ENCODE results near the gene FLCN.
"Not testable (repeated sequence)": the region's sequence is repeated elsewhere in the genome, so short reads cannot be mapped to it uniquely, and the experiment has no call there.

The FLCN gene

GRCh38 chr17:17237026-17237799 is at the start of gene FLCN:
TSS of gene FLCN (minus strand) at chr17:17237168. CDS start at chr17:17228137, 9,031 bp downstream.
- peak; percentile 75 for DNase-seq

GRCh38 chr17:17285951-17286350 is 49.0 kb upstream of the FLCN start:
- DNase-seq, result no peak

GRCh38 chr17:17280613-17281549 is 43.9 kb upstream of the FLCN start, which contains the start of gene COPS3:
TSS of gene COPS3 (minus strand) at chr17:17281246. CDS start at chr17:17281186, 60 bp downstream.
- peak; percentile 92 for DNase-seq

- DNase-seq, result no peak
Measured at GRCh38 chr17:17279316-17279715, 42.3 kb upstream of the FLCN start.

- DNase-seq, result not testable (repeated sequence)
Measured at GRCh38 chr17:17277431-17277830, 40.5 kb upstream of the FLCN start.

- no peak for DNase-seq
Measured at GRCh38 chr17:17275971-17276370, 39.0 kb upstream of the FLCN start.

GRCh38 chr17:17269926-17270773 is 33.2 kb upstream of the FLCN start:
- no peak for DNase-seq

- no peak for DNase-seq
Measured at GRCh38 chr17:17264430-17264829, 27.5 kb upstream of the FLCN start.

GRCh38 chr17:17258998-17259397 is 22.0 kb upstream of the FLCN start:
- DNase-seq, result no peak

GRCh38 chr17:17258011-17258410 is 21.0 kb upstream of the FLCN start:
- DNase-seq, result no peak

GRCh38 chr17:17256316-17256715 is 19.3 kb upstream of the FLCN start:
- DNase-seq, result no peak

GRCh38 chr17:17255689-17256088 is 18.7 kb upstream of the FLCN start:
- DNase-seq, result not testable (repeated sequence)

- no peak for DNase-seq
Measured at GRCh38 chr17:17254036-17254435, 17.1 kb upstream of the FLCN start.

GRCh38 chr17:17253406-17253805 is 16.4 kb upstream of the FLCN start:
- DNase-seq, result no peak

GRCh38 chr17:17252149-17252661 is 15.2 kb upstream of the FLCN start:
- no peak for DNase-seq

GRCh38 chr17:17246879-17247278 is 9.9 kb upstream of the FLCN start:
- no peak for DNase-seq

GRCh38 chr17:17243163-17243562 is 6.2 kb upstream of the FLCN start:
- DNase-seq, result no peak

- no peak for DNase-seq
Measured at GRCh38 chr17:17242246-17242645, 5.3 kb upstream of the FLCN start.

- no peak for DNase-seq
Measured at GRCh38 chr17:17241656-17242055, 4.7 kb upstream of the FLCN start.

- no peak for DNase-seq
Measured at GRCh38 chr17:17239832-17240231, 2.9 kb upstream of the FLCN start.

- DNase-seq, result no peak
Measured at GRCh38 chr17:17236295-17237025, 508 bp downstream of the FLCN start.
